ENCODE data around the gene MKX. TPM values are rescaled to one million over a fixed set of nuclear protein-coding genes. Genes with fewer than 3 reads are reported as not detected.

The MKX gene
- total RNA-seq, 1 experiment from 2014 or later, result 1.5 TPM

- intact Hi-C loops (cut with micrococcal nuclease; ENCODE audit: unreplicated experiment), result loop anchor here (5.0 kb wide), 1 partner anchor 436 kb away; no protein-coding TSS in a partner anchor
- Mint-ChIP-seq H3K27me3 (ENCODE audit: unreplicated experiment) (peaks cover 38% of the 10 kb centered on the region), H3K4me1 (ENCODE audit: low read depth, unreplicated experiment) (peaks cover 15% of the 10 kb centered on the region), H3K27ac (ENCODE audit: unreplicated experiment) (no peak overlapping the region), H3K4me3 (ENCODE audit: low read depth, unreplicated experiment) (peak overlapping the region; percentile 85), H3K9me3 (ENCODE audit: low read depth, unreplicated experiment) (no peaks in the 10 kb centered on the region), H3K36me3 (ENCODE audit: insufficient read depth, unreplicated experiment) (peaks cover 39% of the 10 kb centered on the region)
- no peak for DNase-seq
- CTCF ChIA-PET, result interaction anchor here (0.6 to 1.4 kb wide), 4 partner anchors 20 to 500 kb away, joined by 3 to 4 read pairs (median 4); no protein-coding TSS in a partner anchor
- TF ChIP-seq CTCF (IDR thresholded peaks at IDR 0.05; ENCODE audit: unreplicated experiment), result no peak
- no TSS peak for BruUV-seq (replicated peaks)
These were observed 4.2 kb downstream of the MKX start for GRCh38 chr10:27741173-27742091.

- no TSS peak for BruUV-seq (replicated peaks)
- Mint-ChIP-seq H3K27me3 (ENCODE audit: unreplicated experiment) (peaks cover 24% of the 10 kb centered on the region), H3K4me1 (ENCODE audit: low read depth, unreplicated experiment) (no peaks in the 10 kb centered on the region), H3K9me3 (ENCODE audit: low read depth, unreplicated experiment) (no peaks in the 10 kb centered on the region), H3K4me3 (ENCODE audit: low read depth, unreplicated experiment) (no peak overlapping the region), H3K36me3 (ENCODE audit: insufficient read depth, unreplicated experiment) (no peaks in the 10 kb centered on the region), H3K27ac (ENCODE audit: unreplicated experiment) (no peak overlapping the region)
- no peak for DNase-seq
- TF ChIP-seq CTCF (IDR thresholded peaks at IDR 0.05; ENCODE audit: unreplicated experiment), result no peak
- CTCF ChIA-PET, result interaction anchor here (0.5 kb wide), 1 partner anchor 128 kb away, joined by 6 read pairs; no protein-coding TSS in a partner anchor
- intact Hi-C loops (cut with micrococcal nuclease; ENCODE audit: unreplicated experiment), result loop anchor here (5.0 kb wide), 1 partner anchor 506 kb away; no protein-coding TSS in a partner anchor
These were observed 9.2 kb downstream of the MKX start for GRCh38 chr10:27736396-27736795.

- DNase-seq, result no peak
- no TSS peak for BruUV-seq (replicated peaks)
- Mint-ChIP-seq H3K36me3 (ENCODE audit: insufficient read depth, unreplicated experiment) (no peaks in the 10 kb centered on the region), H3K4me1 (ENCODE audit: low read depth, unreplicated experiment) (no peaks in the 10 kb centered on the region), H3K9me3 (ENCODE audit: low read depth, unreplicated experiment) (no peaks in the 10 kb centered on the region), H3K27me3 (ENCODE audit: unreplicated experiment) (peaks cover 1% of the 10 kb centered on the region), H3K27ac (ENCODE audit: unreplicated experiment) (no peak overlapping the region), H3K4me3 (ENCODE audit: low read depth, unreplicated experiment) (no peak overlapping the region)
- CTCF ChIA-PET, result no interaction called here
- no peak for TF ChIP-seq CTCF (IDR thresholded peaks at IDR 0.05; ENCODE audit: unreplicated experiment)
- intact Hi-C loops (cut with micrococcal nuclease; ENCODE audit: unreplicated experiment), result no loop called here
These were observed 15.6 kb downstream of the MKX start for GRCh38 chr10:27730041-27730440.

- H3K27ac Mint-ChIP-seq (ENCODE audit: unreplicated experiment), result no peak overlapping the region
- no peaks in the 10 kb centered on the region for H3K4me1 Mint-ChIP-seq (ENCODE audit: low read depth, unreplicated experiment)
- no peaks in the 10 kb centered on the region for H3K27me3 Mint-ChIP-seq (ENCODE audit: unreplicated experiment)
These were observed 17.3 kb downstream of the MKX start for GRCh38 chr10:27728338-27728737.

More at GRCh38 chr10:27728338-27728737, 17.3 kb downstream of the MKX start:
- TF ChIP-seq CTCF (IDR thresholded peaks at IDR 0.05; ENCODE audit: unreplicated experiment), result no peak
- no peak overlapping the region for H3K4me3 Mint-ChIP-seq (ENCODE audit: low read depth, unreplicated experiment)
- intact Hi-C loops (cut with micrococcal nuclease; ENCODE audit: unreplicated experiment), result no loop called here
- H3K9me3 Mint-ChIP-seq (ENCODE audit: low read depth, unreplicated experiment), result no peaks in the 10 kb centered on the region
- H3K36me3 Mint-ChIP-seq (ENCODE audit: insufficient read depth, unreplicated experiment), result no peaks in the 10 kb centered on the region
- CTCF ChIA-PET, result no interaction called here
- no peak for DNase-seq
- BruUV-seq (replicated peaks), result no TSS peak

Data from Calu3 (cell line).